GM12874 (cell line): ENCODE data around the gene BCO2.

Experiments used
- TF ChIP-seq, protein P1 (sequence below): IDR thresholded peaks from 2 replicates; pipeline ENCODE4 v1.5.1; 2011; ENCODE audit warnings: low read depth, mild to moderate bottlenecking, control low read depth, low read length, moderate library complexity; ENCODE audit not compliant: insufficient read depth

BCO2 gene

DNA sequence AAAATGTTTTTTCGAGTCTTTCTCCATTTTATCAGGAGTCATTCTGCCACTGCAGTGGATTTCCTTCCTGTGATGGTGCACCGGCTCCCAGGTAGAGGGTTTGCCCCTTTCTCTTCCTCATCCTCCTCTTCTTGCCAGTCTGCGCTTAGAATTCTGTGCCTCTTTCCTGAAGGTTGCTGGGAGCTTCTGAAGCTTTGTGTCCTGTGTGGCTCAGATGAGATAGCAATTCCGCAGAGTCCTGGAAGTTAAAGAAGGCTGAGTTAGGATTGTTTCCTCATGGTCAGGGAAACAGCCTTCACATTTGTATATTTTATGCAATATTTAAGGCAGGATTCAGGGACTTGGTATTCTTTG lies 264 bp downstream of the BCO2 start:
- TF ChIP-seq, protein P1, sequence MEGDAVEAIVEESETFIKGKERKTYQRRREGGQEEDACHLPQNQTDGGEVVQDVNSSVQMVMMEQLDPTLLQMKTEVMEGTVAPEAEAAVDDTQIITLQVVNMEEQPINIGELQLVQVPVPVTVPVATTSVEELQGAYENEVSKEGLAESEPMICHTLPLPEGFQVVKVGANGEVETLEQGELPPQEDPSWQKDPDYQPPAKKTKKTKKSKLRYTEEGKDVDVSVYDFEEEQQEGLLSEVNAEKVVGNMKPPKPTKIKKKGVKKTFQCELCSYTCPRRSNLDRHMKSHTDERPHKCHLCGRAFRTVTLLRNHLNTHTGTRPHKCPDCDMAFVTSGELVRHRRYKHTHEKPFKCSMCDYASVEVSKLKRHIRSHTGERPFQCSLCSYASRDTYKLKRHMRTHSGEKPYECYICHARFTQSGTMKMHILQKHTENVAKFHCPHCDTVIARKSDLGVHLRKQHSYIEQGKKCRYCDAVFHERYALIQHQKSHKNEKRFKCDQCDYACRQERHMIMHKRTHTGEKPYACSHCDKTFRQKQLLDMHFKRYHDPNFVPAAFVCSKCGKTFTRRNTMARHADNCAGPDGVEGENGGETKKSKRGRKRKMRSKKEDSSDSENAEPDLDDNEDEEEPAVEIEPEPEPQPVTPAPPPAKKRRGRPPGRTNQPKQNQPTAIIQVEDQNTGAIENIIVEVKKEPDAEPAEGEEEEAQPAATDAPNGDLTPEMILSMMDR, result no peak

DNA sequence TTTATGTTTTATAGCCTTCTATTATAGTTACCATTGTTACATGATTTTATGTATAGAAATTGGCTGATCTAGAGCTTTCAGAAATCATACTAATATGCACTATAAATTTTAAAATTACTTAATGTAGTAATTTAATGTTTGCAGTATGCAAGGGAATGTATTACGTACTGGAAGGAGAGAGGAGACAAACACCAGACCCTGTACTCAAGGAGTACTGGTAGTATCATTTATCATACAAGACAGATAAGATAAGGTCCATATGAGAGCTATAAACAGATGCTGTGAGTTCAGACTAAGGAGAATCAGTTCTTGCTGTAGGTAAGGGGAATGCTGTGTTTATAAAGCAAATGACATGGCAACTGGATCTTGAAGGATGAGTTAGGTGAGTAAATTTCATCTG lies 765 bp downstream of the BCO2 start:
- TF ChIP-seq, protein P1, result no peak

DNA sequence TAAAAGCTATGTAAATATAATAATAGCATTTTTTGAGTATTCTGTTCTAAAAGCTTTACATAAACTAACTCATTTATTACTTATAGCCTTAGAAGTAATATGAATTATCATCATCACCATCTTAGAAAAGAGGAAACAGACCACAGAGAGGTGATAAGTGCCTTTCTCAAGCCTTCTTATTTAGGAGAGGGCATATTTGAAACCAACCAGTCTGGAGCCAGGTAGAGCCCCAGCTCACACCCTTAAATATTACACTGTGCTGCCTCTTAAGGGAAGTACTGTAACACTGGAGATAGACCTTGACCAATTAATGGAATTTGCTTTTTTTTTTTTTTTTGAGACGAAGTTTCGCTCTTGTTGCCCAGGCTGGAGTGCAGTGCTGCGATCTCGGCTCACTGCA lies 2.3 kb downstream of the BCO2 start:
- TF ChIP-seq, protein P1, result no peak

DNA sequence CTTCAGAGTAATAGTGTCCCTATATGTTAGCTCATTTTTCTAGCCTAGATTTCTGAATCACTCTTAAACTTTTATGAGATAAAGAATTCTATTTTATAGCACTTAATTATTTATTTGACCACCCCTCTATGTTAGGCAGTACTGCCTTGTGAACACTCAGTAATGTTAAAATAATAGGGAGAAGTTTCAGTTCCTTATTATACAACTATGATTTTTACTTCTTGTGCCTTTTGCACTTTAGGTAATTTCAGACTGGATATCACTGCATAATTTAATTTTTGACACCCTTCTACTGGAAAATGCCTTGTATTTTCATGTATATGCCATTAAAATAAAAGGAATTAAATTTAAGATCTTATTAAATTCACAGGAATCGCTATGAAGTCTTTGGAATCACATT lies 3.1 kb downstream of the BCO2 start:
- TF ChIP-seq, protein P1, result no peak

DNA sequence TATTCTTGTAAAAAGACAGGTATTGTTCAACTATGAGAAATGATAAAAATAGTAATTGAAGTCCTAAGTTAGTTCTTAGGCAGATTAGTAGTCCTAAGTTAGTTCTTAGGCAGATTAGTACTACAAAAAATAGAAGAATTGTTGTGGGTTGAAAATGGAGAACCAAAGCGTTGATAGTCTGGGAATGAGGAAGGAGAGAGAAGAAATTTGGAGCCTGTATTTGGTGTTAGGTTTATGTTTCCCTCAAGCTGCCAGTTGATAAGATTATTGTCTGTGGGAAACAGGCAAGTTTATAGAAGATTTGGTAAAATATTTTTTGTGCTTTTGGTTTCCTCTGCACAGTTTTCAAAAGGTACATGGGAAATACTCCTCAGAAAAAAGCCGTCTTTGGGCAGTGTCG lies 3.6 kb downstream of the BCO2 start:
- TF ChIP-seq, protein P1, result no peak

DNA sequence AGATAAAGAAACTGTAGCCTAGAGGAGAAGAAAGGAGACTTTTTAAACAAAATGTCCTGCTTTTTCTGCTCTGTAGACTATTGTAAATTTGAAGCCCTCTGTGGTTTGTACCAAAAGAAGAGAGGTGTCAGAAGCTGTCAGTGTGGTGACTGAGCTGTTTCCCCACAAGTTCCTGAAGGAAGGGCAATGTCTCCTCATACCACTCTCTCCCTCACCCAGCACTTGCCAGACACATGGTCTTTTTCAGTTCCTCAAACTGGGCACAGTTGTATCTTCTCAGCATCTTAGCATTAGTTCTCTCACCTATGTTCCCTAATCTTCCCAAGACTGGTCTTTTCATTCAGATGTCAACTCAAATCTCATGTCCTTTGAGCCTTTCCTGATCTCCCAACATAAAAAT lies 4.3 kb downstream of the BCO2 start:
- TF ChIP-seq, protein P1, result no peak

- TF ChIP-seq, protein P1, result no peak
These were observed 7.6 kb downstream of the BCO2 start for GRCh38 chr11:112182867-112183266.

DNA sequence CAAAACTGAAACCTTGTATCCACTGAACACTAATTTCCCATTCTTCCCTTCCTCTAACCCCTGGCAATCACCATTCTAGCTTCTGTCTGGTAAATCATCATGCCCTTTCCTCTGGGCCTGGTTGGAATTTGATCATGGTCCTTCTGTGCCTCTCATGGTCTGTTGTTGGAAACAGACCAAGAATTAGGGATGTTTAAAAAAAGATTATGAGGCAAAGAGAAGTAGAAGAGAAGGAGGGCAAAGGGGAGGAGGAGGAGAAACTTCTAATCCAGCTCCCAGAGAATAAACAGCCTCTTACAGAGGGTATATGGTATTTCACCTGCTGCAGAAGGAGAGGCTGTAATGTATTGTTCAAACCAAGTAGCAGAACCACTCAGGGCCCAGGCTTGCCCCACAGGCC lies 10.6 kb downstream of the BCO2 start:
- TF ChIP-seq, protein P1, result no peak
